Fibroblast of pulmonary artery (primary cell): ENCODE measurements around the gene RSU1.

ENCODE experiments used
- DNase-seq: peaks from one replicate; pipeline ENCODE4 v3.0.0-alpha.2; 2010; ENCODE audit warnings: low read depth
- H3K4me3 ChIP-seq: replicated peaks from 2 replicates; pipeline ENCODE4 v1.5.1; 2011; ENCODE audit warnings: low read depth, mild to moderate bottlenecking, control low read depth, low read length, moderate library complexity
- TF ChIP-seq, protein P1 (sequence below): IDR thresholded peaks from 2 replicates; pipeline ENCODE4 v1.5.1; 2011; ENCODE audit warnings: mild to moderate bottlenecking, control low read depth, low read length, inconsistent platforms; ENCODE audit errors: missing control alignments

The RSU1 gene

DNA sequence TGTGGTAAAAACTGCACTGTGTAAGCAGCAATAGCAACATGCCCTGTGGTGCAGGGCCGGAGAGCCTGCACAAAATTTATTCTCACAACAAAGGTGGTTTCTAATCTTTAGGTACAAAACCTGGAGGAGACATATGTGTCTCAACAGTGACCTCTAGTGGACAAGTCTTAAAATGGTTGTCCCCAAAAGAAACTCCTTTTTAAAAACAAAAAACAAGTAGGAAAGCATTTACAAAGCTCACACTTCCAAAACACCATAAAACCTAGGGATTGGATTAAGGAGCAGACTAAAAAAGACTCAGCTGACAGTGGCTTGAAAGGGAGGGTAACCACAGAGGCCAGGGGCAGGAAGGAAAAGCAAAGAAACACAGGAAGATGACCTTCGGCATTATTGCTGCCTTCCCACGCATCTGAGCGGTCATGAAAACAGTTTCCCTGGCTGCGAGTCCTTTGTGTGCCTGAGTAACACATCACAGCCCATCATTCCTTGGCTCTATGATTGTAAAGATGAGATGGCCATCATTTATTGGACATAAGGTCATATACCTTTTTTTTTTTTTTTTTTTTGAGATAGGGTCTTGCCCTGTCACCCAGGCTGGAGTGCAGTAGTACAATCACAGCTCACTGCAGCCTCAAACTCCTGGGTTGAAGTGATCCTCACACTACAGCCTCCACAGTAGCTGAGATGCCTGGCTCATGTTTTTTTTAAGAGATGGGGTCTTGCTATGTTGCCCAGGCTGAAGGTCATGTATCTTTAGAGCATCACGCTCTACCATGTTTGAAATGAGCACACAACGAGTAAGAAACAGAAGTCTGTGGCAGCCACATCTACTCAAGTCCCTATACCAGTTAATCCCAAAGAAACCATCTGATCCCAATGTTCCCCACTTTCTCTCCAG, 39.5 kb downstream of the RSU1 start:
- peak overlapping the region; percentile 43 for H3K4me3 ChIP-seq
- TF ChIP-seq, protein P1, sequence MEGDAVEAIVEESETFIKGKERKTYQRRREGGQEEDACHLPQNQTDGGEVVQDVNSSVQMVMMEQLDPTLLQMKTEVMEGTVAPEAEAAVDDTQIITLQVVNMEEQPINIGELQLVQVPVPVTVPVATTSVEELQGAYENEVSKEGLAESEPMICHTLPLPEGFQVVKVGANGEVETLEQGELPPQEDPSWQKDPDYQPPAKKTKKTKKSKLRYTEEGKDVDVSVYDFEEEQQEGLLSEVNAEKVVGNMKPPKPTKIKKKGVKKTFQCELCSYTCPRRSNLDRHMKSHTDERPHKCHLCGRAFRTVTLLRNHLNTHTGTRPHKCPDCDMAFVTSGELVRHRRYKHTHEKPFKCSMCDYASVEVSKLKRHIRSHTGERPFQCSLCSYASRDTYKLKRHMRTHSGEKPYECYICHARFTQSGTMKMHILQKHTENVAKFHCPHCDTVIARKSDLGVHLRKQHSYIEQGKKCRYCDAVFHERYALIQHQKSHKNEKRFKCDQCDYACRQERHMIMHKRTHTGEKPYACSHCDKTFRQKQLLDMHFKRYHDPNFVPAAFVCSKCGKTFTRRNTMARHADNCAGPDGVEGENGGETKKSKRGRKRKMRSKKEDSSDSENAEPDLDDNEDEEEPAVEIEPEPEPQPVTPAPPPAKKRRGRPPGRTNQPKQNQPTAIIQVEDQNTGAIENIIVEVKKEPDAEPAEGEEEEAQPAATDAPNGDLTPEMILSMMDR = peak; percentile 65

DNA sequence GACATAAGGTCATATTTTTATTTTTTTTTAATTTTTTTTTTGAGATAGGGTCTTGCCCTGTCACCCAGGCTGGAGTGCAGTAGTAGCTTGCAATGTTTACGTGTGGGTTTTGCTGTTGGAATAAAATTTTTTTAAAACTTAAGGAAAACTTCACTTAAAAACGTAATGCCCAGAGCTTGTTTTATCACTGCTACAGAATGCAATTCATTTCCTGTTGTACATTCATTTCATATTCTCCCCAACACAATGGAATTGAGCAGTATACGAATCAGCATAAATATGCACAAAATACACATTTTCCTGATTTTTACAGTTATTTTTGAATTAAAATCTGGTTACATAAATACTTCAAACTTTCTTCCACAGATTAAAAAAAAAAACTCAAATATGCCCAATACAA, 40.3 kb downstream of the RSU1 start:
- TF ChIP-seq, protein P1 = no peak
- peak overlapping the region; percentile 43 for H3K4me3 ChIP-seq
- DNase-seq = peak; percentile 65

More for the DNA sequence above, 39.5 kb downstream of the RSU1 start:
- DNase-seq = peak; percentile 84

DNA sequence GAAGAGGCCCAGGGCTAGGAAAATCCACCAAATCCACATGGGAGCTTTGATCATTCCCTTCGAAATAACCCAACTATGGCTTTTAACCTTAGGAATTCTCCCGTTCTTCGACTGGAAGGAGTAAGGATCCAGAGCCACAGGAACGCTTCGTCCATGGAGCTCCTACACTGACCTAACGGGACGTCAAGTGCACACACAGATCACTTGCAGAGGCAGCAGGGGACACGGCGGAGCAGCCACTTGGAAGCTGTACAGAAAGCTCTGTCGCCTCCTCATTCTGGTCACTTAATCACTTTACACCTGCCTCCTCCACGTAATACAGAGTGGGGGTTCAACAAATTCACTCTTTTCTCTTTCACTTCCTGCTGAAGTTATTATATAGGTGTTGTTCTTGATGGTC, 43.9 kb downstream of the RSU1 start:
- no peak overlapping the region for H3K4me3 ChIP-seq
- DNase-seq = no peak
- TF ChIP-seq, protein P1 = no peak

DNA sequence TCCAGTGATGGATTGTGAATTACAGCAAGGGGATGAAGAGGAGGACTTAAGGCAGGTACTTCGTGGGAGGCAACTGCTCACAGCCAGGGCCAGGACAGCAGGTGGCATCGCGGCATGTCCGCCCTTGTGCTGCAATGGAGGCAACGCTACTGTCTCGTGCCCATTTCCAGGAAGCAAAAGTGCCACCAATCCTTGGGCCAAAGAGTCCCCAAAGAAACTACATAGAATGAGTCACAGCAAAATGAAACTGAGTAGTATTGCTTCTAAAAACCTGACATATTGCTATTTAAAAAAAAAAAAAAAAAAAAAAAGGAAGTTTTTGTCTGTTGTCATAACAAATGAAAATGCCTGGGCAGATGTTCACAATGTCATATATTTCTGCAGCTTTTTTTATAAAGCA, 46.6 kb downstream of the RSU1 start:
- no peak for DNase-seq

DNA sequence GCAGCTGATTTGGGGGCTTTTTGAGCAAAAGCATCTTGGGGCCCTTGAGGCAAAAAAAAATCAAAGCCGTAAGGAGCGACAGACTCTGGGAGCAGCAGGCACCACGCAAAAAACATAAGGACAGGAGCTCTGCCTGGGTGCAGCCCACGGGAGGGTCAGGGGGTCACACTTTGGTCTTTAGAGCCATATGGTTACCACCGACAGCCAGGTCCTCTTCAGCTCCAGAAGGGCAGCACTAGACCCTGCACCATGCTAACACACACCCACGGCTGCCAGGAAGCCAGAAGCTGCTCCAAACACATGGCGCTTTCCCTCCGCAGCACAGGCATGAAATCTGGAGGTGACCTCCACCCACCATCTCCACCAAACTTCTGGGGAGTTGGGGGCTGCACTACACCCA, 47.1 kb downstream of the RSU1 start:
- no peak for DNase-seq
- no peak overlapping the region for H3K4me3 ChIP-seq
- TF ChIP-seq, protein P1 = no peak

More for the DNA sequence above, 46.6 kb downstream of the RSU1 start:
- H3K4me3 ChIP-seq = no peak overlapping the region
- TF ChIP-seq, protein P1 = no peak

DNA sequence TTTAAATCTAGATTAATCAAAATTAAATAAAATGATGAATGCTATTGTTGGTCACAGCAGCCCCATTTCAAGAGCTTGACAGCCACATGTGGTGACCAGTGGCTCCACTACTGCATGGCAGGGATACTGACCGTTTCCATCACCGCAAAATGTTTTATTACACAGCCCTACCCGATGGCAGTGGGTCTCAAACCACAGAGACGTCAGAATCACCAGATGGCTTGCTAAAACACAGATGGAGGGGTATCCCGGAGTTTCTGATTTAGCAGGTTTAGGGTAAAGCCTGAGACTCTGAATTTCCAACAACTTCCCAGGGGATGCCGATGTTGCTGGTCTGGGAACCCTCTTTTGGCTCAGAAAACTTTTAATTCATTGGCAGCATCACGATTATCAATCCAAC, 47.9 kb downstream of the RSU1 start:
- TF ChIP-seq, protein P1 = no peak
- DNase-seq = no peak
- H3K4me3 ChIP-seq = no peak overlapping the region
